ENCODE results near the gene RNPS1.

The RNPS1 gene

DNA sequence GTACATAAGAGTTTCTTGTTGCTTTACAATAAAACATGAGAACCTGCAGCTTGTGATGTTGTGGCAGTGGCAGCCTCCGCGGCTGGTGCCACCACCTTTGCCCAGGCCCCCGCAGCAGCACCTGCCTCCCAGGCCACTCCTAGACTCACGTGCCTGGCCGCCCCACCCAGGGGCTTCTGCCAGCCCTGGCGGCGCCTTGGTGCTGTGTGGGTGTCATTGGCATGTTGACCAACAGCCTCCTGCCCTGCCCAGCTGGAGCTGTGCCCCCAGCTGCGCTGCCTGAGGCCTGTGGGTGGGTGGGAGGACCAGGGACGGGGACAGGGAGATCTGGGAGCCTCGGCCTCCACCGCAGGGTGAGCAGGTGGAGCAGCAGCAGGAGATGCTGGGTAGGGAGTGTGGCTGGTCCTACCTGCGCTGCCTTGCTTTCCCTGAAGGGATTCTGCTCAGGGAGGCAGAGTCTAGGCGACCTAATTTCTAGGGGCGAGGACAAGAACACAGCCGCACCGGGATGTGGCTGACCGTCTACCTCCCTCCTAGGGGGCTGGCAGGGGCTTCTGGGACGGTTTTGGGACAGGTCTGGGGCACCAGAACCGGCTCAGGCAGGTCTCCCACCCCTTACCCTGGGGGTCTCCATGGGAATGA lies 32.1 kb downstream of the RNPS1 start:
- DNase-seq (ENCODE audit: low read depth, low spot score) = no peak
- in situ Hi-C loops (cut with HindIII; ENCODE audit: low sequenced_read_pairs) = no loop called here
- TF ChIP-seq, protein P1, sequence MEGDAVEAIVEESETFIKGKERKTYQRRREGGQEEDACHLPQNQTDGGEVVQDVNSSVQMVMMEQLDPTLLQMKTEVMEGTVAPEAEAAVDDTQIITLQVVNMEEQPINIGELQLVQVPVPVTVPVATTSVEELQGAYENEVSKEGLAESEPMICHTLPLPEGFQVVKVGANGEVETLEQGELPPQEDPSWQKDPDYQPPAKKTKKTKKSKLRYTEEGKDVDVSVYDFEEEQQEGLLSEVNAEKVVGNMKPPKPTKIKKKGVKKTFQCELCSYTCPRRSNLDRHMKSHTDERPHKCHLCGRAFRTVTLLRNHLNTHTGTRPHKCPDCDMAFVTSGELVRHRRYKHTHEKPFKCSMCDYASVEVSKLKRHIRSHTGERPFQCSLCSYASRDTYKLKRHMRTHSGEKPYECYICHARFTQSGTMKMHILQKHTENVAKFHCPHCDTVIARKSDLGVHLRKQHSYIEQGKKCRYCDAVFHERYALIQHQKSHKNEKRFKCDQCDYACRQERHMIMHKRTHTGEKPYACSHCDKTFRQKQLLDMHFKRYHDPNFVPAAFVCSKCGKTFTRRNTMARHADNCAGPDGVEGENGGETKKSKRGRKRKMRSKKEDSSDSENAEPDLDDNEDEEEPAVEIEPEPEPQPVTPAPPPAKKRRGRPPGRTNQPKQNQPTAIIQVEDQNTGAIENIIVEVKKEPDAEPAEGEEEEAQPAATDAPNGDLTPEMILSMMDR (IDR thresholded peaks at IDR 0.05; ENCODE audit: low read depth, low read length) = no peak
- H3K4me3 ChIP-seq (ENCODE audit: low read depth, low read length) = no peak overlapping the region

DNA sequence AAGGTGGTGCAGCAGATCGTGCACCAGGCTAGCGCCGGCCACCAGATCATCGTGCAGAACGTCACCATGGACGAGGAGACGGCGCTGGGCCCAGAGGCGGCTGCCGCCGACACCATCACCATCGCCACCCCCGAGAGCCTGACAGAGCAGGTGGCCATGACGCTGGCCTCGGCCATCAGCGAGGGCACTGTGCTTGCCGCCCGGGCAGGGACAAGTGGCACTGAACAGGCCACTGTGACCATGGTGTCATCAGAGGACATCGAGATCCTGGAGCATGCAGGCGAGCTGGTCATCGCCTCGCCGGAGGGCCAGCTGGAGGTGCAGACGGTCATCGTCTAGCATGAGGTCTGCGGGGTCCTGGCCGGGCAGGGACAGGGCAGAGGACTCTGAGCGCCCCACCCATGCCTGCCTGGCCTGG lies 32.7 kb downstream of the RNPS1 start:
- TF ChIP-seq, protein P1 (IDR thresholded peaks at IDR 0.05; ENCODE audit: low read depth, low read length) = no peak
- DNase-seq (ENCODE audit: low read depth, low spot score) = no peak
- in situ Hi-C loops (cut with HindIII; ENCODE audit: low sequenced_read_pairs) = no loop called here
- no peak overlapping the region for H3K4me3 ChIP-seq (ENCODE audit: low read depth, low read length)

DNA sequence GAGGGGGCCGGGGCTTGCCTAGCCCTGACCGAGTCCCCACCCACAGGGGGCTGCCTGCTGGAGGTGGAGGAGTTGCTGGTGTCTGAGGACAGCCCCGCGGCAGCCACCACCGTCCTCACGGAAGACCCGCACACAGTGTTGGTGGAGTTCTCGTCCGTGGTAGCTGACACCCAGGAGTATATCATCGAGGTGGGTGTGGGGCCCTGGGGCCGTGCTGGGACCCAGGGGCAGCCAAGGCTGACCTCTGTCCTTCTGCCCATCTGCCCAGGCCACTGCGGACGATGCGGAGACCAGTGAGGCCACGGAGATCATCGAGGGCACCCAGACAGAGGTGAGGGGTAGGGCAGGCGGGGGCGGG lies 33.1 kb downstream of the RNPS1 start:
- TF ChIP-seq, protein P1 (IDR thresholded peaks at IDR 0.05; ENCODE audit: low read depth, low read length) = no peak
- no peak for DNase-seq (ENCODE audit: low read depth, low spot score)
- in situ Hi-C loops (cut with HindIII; ENCODE audit: low sequenced_read_pairs) = no loop called here

DNA sequence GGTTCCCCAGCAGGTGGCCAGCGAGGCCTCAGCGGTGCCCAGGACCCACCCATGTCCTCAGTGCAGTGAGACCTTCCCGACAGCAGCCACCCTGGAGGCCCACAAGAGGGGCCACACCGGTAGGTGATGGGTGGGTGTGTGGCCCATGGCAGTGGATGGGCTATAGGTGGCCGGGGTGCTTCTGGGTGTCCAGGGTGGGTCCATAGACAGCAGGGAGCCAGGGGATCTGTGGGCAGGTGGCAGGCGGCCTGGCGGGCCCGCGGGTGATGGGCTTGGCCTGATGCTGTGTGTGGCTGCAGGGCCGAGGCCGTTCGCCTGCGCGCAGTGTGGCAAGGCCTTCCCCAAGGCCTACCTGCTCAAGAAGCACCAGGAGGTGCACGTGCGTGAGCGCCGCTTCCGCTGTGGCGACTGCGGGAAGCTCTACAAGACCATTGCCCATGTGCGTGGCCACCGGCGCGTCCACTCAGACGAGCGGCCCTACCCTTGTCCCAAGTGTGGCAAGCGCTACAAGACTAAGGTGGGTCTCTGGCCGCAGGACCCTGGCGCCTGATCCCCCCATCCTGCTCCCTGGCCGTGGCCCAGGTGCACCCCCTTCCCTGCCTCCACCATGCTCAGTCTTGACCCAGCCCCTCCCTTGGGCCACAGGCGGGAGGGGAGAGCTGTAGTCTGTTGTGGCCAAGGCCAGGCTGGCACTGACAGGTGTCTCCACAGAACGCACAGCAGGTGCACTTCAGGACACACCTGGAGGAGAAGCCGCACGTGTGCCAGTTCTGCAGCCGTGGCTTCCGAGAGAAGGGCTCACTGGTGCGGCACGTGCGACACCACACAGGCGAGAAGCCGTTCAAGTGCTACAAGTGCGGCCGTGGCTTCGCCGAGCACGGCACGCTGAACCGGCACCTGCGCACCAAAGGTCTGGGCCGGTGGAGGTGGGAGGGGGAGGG lies 33.8 kb downstream of the RNPS1 start:
- in situ Hi-C loops (cut with HindIII; ENCODE audit: low sequenced_read_pairs) = no loop called here
- TF ChIP-seq, protein P1 (IDR thresholded peaks at IDR 0.05; ENCODE audit: low read depth, low read length) = no peak
- H3K4me3 ChIP-seq (ENCODE audit: low read depth, low read length) = no peak overlapping the region
- no peak for DNase-seq (ENCODE audit: low read depth, low spot score)

More for the DNA sequence above, 33.1 kb downstream of the RNPS1 start:
- no peak overlapping the region for H3K4me3 ChIP-seq (ENCODE audit: low read depth, low read length)

DNA sequence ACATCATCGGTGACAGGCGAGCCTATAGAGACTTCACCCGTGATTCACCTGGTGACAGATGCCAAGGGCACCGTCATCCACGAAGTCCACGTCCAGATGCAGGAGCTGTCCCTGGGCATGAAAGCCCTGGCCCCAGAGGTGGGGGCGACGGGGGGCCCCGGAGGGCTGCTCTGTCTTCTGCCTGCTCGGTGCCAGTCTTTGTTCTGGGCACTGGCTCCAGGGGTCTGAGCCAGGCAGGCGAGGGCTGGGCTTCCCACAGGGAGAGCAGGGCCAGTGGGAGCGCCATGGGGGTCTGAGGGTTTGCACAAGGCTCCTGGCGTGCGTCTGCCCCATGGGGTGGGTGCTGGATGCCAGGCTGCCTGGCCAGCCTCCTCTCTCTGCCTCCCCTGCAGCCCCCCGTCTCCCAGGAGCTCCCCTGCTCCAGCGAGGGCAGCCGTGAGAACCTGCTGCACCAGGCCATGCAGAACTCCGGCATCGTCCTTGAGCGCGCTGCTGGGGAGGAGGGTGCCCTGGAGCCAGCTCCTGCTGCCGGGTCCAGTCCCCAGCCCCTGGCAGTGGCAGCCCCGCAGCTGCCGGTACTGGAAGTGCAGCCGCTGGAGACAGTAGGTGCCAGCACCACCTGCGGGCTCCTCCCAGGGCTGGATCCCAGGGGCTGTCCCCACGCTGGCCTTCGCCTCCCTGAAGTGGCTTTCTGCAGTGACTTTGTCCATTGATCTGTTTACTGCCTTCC lies 34.7 kb downstream of the RNPS1 start:
- no peak overlapping the region for H3K4me3 ChIP-seq (ENCODE audit: low read depth, low read length)
- TF ChIP-seq, protein P1 (IDR thresholded peaks at IDR 0.05; ENCODE audit: low read depth, low read length) = no peak
- DNase-seq (ENCODE audit: low read depth, low spot score) = no peak
- in situ Hi-C loops (cut with HindIII; ENCODE audit: low sequenced_read_pairs) = no loop called here

All from astrocyte of the spinal cord (primary cell).